ENCODE results near the gene SLC12A4.
"Not testable (repeated sequence)": the region's sequence is repeated elsewhere in the genome, so short reads cannot be mapped to it uniquely, and the experiment has no call there.

The SLC12A4 gene

DNA sequence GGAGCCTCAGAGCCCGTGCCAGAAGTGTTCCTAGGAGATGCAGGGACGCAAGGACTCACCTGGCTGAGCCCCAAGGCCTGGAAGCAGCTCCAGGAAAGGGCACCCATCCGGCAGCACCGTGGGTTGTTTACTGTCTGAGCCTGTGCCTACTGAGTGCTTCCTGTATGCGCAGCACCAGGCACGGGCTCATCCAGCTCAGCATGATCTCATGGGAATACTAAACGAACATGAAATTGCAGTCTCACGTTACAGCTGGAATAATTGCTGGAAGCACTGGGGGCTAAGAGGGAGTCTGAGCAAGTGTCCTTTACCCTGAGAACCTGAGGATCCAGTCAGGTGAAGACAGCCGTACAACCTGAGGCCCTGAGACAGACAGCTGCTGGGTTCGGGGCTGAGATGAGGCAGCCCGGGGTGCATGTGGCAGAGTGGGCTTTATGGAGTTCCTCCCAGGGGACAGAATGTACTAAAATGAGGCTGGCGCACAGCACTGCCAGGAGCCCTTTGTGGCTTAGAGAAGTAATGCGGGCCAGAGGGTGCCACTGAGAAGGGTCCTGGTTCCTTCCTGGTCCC, 42.2 kb downstream of the SLC12A4 start:
- no peak for DNase-seq (ENCODE audit: low spot score)

DNA sequence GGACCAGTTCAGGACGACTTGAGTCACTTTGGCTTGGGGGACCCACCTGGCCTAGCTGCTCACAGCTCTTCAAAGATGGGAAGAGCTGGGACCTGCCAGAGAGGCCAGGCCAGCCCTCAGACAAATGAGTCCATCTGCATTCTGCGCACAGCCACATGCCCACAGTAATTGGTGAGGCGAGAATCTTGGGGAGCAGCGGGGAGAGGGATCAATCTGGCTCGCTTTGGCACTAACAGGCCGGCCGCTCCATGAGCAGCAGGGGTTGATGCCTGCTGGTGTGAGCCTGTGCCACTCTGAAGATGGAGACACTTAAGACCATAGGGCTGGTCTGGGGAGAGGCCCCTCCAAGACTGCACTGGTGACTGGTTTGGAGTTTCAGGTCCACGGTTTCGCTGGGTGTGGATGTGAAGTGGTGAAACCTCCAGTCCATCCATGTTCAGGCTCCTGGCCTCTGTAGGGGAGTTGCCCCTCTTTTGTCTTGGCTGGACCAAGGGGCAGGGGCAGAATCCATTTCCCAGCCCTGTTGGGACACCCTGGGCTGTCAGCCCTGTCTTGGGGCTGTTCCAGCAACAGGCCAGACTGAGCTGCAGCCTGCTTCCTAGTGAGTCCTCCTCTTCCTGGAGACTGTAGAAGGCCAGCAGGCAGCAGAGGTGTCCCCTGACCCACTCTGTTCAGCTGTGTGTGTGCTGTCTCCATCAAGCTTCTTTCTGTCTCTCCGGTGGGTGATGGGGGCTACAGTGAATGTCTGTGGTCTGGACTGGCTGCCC, 44.1 kb downstream of the SLC12A4 start:
- DNase-seq (ENCODE audit: low spot score) = no peak

- no peak for DNase-seq (ENCODE audit: low spot score)
Measured at GRCh38 chr16:67923414-67924116, 44.9 kb downstream of the SLC12A4 start.

DNA sequence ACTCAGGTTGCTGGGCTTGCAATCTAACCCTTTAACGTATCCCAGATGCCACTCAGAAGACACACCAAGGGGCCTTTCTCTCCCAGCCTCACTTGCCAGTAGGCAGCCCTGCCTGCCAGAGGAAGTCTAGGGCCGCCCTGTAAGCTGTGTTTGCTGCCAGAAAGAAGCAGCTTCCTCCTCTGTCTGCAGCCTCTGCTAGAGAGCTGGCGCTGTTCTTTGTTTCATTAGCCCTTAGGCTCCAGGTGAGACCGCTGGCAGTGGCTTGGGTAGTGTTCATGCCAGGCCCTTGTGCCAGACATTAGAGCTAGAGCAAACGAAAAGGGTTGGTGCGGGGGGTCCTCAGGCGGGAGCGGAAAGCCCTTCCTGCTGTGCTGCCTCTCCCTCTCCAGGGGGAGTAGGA, 45.7 kb downstream of the SLC12A4 start:
- no peak for DNase-seq (ENCODE audit: low spot score)

- no peak for DNase-seq (ENCODE audit: low spot score)
Measured at GRCh38 chr16:67922221-67922620, 46.2 kb downstream of the SLC12A4 start.

GRCh38 chr16:67919622-67920221, 48.7 kb downstream of the SLC12A4 start:
- DNase-seq (ENCODE audit: low spot score) = peak; percentile 52

- DNase-seq (ENCODE audit: low spot score) = peak; percentile 86
Measured at GRCh38 chr16:67917852-67918236, 50.6 kb downstream of the SLC12A4 start.

DNA sequence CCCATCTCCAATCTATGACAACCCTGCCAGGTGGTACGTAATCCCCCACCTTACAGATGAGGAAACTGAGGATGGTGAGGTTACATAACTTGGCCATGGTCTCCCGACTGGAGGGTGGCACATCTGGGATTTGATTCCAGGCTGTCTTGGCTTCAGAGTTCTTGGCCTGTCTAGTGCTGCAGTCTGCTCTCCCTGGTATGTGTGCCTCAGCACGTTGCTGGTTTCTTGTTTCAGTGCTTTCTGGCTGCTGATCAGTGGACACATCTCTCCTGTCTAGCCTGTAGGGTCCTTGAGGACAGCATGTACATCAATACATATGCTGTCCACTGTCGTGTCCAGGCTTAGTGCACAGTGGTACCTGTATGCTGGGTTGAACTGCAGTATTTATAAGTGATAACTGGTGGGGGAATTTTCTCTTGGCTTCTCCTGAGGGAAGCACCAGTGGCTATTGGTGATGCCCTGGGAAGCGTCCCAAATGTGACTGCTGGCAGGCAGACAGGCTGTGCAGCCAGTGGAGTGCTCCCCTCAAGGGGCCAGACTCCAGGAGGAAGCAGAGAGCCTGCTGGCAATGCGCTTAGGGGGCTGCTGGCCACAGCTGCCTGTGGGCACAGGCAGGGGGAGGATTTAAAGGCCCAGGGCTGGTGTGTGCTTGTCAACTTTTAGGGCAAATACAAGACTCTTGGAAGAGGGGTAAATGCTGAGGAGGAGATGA, 51.1 kb downstream of the SLC12A4 start:
- peak; percentile 55 for DNase-seq (ENCODE audit: low spot score)

DNA sequence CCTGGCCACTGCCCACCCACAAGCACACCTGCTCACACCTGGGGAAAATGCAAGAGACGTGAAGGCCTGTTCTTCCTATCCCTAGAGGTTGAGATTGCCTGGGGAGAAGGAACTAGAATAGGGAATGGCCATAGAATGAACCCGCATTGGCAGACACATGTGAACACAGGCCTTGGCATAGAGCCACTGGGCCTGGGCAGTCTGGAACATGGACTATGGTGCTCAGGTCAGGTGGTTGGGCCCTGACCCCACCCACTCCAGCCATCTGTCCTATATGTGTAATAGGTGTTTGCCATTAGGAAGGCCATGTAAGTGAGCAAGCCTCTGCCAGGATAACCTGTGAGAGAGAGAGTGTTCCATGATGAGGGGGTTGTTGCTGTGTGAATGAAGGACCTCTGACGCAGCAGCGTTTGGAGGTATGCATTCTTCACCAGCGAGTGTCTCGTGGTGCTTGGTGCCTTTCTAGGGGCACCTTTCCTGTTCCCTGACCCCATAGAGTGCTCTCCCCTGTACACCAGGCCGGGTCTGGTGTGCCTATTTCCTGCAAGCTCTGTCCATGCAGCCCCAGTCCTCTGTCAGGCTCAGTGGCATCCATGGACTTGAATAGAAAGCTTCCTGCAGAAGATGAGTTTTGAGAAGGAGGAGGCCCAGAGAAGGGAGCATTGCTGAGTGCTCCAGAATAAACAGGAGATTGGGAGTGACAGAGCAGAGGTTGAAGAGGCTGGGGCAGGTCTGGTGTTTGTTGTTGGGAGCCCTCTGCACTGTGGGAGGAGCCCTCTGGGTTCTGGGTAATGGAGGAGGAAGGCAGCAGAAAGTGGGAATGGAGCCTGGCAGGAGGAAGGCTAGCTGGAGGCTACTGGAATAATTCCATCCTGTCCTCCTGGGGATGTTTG, 52.4 kb downstream of the SLC12A4 start:
- DNase-seq (ENCODE audit: low spot score) = no peak

DNA sequence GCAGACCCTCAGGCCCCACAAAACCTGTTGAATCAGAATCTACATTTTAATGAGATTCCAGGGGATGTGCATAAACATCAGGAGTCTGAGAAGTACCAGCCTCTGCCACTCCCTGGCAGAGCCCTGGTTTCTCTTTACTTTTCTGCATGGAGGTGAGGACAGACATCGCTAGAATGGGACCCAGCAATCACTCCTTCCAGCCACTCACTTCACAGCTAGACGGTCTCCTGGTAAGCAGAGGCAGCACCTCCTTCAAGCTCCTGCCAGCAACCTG, 53.0 kb downstream of the SLC12A4 start:
- not testable (repeated sequence) for DNase-seq (ENCODE audit: low spot score)

- no peak for DNase-seq (ENCODE audit: low spot score)
Measured at GRCh38 chr16:67914758-67915495, 53.5 kb downstream of the SLC12A4 start.

DNA sequence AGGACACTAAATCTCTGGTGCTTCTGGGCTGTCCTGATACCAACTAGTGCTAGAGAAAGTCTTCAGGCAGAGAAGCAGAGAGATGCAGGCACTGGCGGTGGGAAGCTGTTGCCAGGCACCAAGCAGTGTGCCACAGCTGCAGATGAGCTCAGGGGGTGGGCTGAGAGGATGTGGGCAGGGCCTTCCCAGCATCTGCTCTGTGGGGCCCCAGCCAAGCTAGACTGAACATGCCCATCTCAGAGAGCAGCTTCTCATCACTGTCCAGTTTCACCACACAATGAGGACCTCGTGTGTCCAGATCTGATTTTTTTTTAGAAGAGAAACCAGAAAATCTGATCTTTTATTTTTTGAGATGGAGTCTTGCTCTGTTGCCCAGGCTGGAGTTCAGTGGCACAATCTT, 58.3 kb downstream of the SLC12A4 start:
- DNase-seq (ENCODE audit: low spot score) = peak; percentile 69

GRCh38 chr16:67909056-67909742, 59.2 kb downstream of the SLC12A4 start:
- no peak for DNase-seq (ENCODE audit: low spot score)

DNA sequence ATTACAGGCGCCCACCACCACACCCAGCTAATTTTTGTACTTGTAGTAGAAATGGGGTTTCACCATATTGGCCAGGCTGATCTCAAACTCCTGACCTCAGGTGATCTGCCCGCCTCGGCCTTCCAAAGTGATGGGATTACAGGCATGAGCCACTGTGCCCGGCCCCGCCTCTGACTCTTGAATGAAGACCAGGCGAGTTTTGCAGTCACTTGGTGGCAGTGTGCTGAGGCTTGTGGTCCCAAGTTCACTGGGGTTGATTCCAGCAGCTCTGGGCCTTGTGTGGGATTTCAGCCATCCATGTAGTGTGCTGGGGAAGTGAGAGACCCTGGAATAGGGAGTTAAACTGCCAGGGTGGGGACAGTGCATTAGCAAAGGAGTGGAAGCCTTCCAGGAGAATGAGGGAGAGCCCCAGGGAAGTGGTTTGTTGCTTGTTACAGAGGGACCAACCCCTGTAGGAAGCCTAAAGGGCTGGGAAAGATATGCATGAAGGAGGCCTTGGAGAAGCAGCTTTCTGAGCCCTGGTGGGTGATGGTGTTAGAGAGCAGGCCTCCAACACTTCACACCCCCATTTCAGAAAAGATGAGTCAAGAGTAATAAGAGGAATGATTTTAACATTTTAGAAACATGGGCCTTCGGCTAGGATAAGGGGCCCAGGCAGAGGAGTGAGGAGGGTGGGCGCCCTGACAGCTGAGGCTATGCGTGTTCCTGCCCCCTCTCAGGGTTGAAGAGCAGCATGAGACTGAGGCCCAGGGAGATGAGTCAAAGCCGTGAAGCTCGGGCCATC, 60.8 kb downstream of the SLC12A4 start:
- no peak for DNase-seq (ENCODE audit: low spot score)

DNA sequence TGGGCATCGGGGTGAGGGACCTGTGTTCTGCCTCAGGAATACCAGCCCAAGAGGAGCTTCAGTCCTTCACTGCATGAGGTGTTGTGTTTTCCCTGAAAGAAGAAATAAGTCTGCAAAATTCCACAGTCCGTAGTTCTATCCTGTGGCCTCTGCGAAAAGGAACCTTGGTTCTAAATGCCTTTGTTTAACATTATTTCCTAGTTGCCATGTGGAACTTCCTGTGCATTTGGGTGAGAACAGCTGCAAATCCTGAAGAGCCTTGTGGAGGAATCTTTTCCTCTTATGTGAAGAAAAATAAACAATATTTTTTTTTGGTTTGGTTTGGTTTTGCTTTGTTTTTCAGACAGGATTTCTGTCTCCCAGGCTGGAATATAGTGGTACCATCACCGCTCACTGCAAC, 65.6 kb downstream of the SLC12A4 start:
- DNase-seq (ENCODE audit: low spot score) = no peak

DNA sequence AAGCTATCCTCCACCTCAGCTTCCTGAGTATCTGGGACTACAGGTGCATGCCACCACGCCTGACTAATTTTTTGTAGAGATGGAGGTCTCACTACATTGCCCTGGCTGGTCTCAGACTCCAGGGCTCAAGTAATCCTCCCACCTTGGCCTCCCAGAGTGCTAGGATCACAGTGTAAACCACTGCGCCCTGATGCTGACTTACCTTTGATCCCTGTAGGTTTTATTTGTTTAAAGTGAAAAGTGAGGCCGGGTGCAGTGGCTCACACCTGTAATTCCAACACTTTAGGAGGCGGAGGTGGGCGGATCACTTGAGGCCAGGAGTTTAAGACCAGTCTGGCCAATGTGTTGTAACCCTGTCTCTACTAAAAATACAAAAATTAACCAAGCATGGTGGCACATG, 66.7 kb downstream of the SLC12A4 start:
- no peak for DNase-seq (ENCODE audit: low spot score)

DNA sequence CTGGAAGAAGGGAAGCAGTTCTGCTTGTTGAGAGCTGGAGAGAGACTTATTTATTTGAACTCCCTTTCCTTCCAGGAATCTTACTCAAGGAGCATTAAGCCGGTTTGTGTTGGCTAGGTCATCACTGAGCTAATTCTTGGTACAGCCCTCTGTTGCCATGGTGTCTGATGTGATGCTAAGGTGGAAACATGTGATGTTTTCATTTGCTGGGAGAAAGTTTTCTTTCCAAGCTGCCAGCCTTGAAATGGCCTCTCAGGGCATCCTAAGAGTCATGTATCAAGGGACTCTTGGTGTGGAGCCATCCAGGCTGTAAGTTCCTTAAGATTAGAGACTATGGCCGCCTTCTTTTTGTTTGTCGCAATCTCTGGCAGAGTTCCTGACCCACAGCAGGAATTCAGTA, 71.2 kb downstream of the SLC12A4 start:
- DNase-seq (ENCODE audit: low spot score) = peak; percentile 43

DNA sequence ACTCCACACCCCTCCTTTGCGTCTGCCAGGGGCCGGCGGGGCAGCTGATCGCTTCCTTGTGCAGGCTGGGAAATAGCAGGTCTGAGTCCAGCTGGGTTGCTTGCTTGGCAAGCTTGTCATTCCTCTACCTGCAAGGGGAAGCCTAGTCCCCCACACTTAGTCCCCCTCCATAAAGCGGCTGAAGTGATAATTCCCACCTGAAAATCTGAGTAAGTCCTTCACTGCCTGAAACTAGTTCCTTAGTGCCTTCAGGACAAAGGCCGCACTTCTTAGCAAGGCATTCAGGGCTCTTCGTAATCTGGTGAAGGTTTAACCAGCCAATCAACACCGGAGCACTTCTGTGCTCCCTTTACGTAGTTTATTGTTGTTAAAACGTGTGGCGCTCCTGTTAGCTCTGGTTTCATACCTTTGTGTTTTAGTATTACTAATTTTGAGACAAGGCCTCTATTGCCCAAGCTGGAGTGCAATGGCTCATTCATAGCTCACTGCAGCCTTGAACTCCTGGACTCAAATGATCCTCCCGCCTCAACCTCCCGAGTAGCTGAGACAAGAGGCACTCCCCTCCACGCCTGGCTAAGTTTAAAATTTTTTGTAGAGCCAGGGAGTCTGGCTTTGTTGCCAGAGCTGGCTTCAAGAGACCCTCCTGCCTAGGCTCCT, 74.6 kb downstream of the SLC12A4 start:
- DNase-seq (ENCODE audit: low spot score) = no peak
